AG09319 (cell line): ENCODE data around the gene TCL1B.

Experiments used
- DNase-seq: peaks from one replicate; pipeline ENCODE4 v3.0.0-alpha.2; 2010; ENCODE audit warnings: low read depth; ENCODE audit errors: extremely low read depth
- CTCF ChIP-seq: IDR thresholded peaks from 2 replicates; pipeline ENCODE4 v1.5.1; 2011; ENCODE audit warnings: low read depth, mild to moderate bottlenecking, inconsistent platforms, low read length, moderate library complexity

TCL1B gene

GRCh38 chr14:95651821-95652583 is 34.2 kb upstream of the TCL1B start:
- no peak for TF ChIP-seq CTCF
- DNase-seq = no peak

DNA sequence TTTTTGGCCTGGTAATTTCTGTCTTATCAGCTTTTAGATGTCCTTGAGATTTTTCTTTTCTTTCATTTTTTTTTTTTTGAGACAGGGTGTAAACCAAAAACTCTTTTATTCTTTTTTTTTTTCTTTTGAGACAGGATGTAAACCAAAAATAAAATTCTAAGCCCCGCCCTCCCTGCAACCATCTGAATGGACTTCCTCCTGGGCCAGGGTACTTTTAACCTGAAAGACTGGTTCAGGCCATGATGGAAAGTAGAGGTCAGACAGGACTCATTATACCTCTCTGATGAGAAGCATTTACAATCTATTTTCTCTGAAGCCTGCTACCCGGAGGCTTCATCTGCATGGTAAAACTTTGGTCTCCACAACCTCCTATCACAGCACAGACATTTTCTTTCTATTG is 33.5 kb upstream of the TCL1B start:
- no peak for DNase-seq
- no peak for TF ChIP-seq CTCF

GRCh38 chr14:95655461-95655860 is 30.8 kb upstream of the TCL1B start:
- DNase-seq = no peak
- TF ChIP-seq CTCF = no peak

DNA sequence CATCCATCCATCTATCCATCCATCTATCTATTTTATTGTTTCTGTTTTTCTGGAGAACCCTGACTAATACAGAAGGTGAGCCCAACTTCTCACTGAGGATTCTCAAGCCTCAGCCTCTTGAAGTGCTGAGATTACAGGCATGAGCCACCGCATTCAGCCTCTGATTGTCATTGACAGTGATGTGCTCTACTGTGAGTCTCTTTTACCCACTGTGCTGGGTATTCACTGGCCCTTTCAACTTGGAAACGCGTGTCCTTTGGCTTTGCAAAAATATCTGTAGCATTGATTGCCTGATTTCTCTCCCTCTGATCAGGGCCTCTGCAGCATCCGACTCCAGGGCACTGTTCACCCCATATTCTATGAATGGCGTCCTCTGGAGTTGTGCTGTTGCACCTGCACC is 29.6 kb upstream of the TCL1B start:
- no peak for TF ChIP-seq CTCF
- DNase-seq = no peak

- DNase-seq = no peak
- TF ChIP-seq CTCF = no peak
These were observed 28.8 kb upstream of the TCL1B start for GRCh38 chr14:95657454-95657853.

- no peak for TF ChIP-seq CTCF
- DNase-seq = no peak
These were observed 26.8 kb upstream of the TCL1B start for GRCh38 chr14:95659293-95659989.

- no peak for DNase-seq
These were observed 26.2 kb upstream of the TCL1B start for GRCh38 chr14:95659990-95660385.

More at GRCh38 chr14:95659990-95660385, 26.2 kb upstream of the TCL1B start:
- no peak for TF ChIP-seq CTCF
